ENCODE data around the gene DCAF12L1.

- TF ChIP-seq, protein P1, sequence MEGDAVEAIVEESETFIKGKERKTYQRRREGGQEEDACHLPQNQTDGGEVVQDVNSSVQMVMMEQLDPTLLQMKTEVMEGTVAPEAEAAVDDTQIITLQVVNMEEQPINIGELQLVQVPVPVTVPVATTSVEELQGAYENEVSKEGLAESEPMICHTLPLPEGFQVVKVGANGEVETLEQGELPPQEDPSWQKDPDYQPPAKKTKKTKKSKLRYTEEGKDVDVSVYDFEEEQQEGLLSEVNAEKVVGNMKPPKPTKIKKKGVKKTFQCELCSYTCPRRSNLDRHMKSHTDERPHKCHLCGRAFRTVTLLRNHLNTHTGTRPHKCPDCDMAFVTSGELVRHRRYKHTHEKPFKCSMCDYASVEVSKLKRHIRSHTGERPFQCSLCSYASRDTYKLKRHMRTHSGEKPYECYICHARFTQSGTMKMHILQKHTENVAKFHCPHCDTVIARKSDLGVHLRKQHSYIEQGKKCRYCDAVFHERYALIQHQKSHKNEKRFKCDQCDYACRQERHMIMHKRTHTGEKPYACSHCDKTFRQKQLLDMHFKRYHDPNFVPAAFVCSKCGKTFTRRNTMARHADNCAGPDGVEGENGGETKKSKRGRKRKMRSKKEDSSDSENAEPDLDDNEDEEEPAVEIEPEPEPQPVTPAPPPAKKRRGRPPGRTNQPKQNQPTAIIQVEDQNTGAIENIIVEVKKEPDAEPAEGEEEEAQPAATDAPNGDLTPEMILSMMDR (IDR thresholded peaks at IDR 0.05): no peak
- TF ChIP-seq EZH2phosphoT487 (IDR thresholded peaks at IDR 0.05) (no peak), EZH2 (IDR thresholded peaks at IDR 0.05) (no peak)
Measured at GRCh38 chrX:126551725-126552312, 795 bp downstream of the DCAF12L1 start.
